Activated CD4-positive, alpha-beta memory T cell treated with anti-CD3 and anti-CD28 coated beads, Interleukin-2, amount 10 ng/mL, durations not matched to agents 7 days and 5 days (primary cell): ENCODE results near the gene TGIF2. TPM values are rescaled to one million over a fixed set of nuclear protein-coding genes. Genes with fewer than 3 reads are reported as not detected.
A peak's percentile ranks its signal among the peaks of the same experiment; 100 is the strongest.
"Not testable (repeated sequence)": the region's sequence is repeated elsewhere in the genome, so short reads cannot be mapped to it uniquely, and the experiment has no call there.

ENCODE experiments used
- CTCF ChIA-PET: fragments of 350-600 bp; sonication (Branson Sonifier 250); formaldehyde crosslinking; loops from one replicate; lab custom pipeline; 2021; ENCODE audit warnings: antibody characterized with exemption, inconsistent platforms; lab: Charles Lee
- POLR2A ChIA-PET: fragments of 350-600 bp; sonication (Branson Sonifier 250); formaldehyde crosslinking; loops from one replicate; lab custom pipeline; 2021; ENCODE audit warnings: antibody characterized with exemption; lab: Charles Lee
- DNase-seq: peaks from one replicate; pipeline ENCODE4 v3.0.0-alpha.2; 2020
- H3K27ac Mint-ChIP-seq: one replicate; pipeline ENCODE4 v1.8.0; 2021; ENCODE audit warnings: mild to moderate bottlenecking, mixed read lengths
- H3K27me3 Mint-ChIP-seq: one replicate; pipeline ENCODE4 v1.8.0; 2021; ENCODE audit warnings: mixed read lengths
- H3K36me3 Mint-ChIP-seq: one replicate; pipeline ENCODE4 v1.8.0; 2021; ENCODE audit warnings: low read depth, mixed read lengths
- H3K4me1 Mint-ChIP-seq: one replicate; pipeline ENCODE4 v1.8.0; 2021; ENCODE audit warnings: mixed read lengths
- H3K4me3 Mint-ChIP-seq: one replicate; pipeline ENCODE4 v1.8.0; 2021; ENCODE audit warnings: mild to moderate bottlenecking, mixed read lengths
- H3K9me3 Mint-ChIP-seq: one replicate; pipeline ENCODE4 v1.8.0; 2021; ENCODE audit warnings: mixed read lengths
- total RNA-seq, 2 experiments: library from RNA; stranded (reverse); gene quantifications; one replicate each; pipeline ENCODE4 v1.2.3, GENCODE V29; 2021

TGIF2 gene
- total RNA-seq, 2 experiments from 2014 or later, result 28.0 to 33.5 TPM

DNA sequence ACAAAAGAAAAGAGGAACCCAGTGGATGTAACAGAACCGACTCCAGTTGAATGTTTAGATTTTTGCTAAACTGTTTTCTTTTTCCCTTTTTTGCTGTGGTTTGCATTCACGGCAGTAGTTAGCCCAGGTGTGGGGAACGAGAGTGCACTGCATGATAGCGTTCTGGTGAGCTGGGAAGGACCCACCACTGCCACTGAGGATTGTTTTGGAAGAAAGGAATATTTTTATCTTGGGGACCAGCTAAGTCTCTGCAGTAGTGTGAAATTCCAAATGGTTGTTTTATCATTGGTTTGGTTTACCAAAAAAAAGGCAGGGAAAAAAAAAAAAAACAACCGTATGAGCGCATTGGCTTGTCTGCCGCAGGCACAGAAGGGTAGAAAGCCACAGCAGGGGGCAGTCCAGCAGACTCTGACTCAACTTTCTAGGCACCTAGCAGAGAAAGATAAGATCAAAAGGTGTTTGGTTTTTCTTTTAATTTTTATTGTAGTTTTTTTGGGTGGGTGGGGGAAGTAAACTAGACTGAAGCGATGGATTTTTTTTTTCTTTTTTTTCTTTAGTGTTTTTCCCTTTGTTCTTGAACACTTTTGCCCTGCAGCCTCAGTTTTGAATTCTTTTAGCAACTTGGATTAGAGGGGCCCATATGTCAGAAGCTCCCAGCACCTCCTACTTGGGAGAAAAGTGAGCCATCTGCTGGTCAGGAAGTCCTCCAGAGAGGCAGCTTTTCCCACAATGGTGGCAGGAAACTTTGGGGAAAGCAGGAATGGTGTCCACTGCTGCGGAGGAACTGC lies 18.7 kb downstream of the TGIF2 start:
- no peaks in the 10 kb centered on the region for H3K27me3 Mint-ChIP-seq
- peaks cover 61% of the 10 kb centered on the region for H3K4me1 Mint-ChIP-seq
- POLR2A ChIA-PET, result interaction anchor here (1.0 to 8.2 kb wide), 6 partner anchors 9 to 127 kb away, joined by 3 to 111 read pairs (median 25); partner anchors contain the start of genes RAB5IF, SLA2 and TGIF2
- DNase-seq, result peak; percentile 65
- H3K9me3 Mint-ChIP-seq, result no peaks in the 10 kb centered on the region
- peak overlapping the region; percentile 76 for H3K27ac Mint-ChIP-seq
- CTCF ChIA-PET, result interaction anchor here (0.7 to 5.7 kb wide), 8 partner anchors 13 to 54 kb away, joined by 3 to 58 read pairs (median 3); partner anchors contain the start of genes RAB5IF and SLA2
- H3K4me3 Mint-ChIP-seq, result no peak overlapping the region
- H3K36me3 Mint-ChIP-seq, result peaks cover 43% of the 10 kb centered on the region

GRCh38 chr20:36593347-36593929 lies 20.0 kb downstream of the TGIF2 start:
- ChIA-PET POLR2A (interaction anchor here (1.3 to 8.2 kb wide), 7 partner anchors 10 to 270 kb away, joined by 4 to 123 read pairs (median 46); partner anchors contain the start of genes RAB5IF, SLA2 and TGIF2), CTCF (interaction anchor here (1.2 to 4.3 kb wide), 5 partner anchors 8 to 215 kb away, joined by 3 to 75 read pairs (median 3); partner anchors contain the start of gene RAB5IF)
- no peak overlapping the region for H3K4me3 Mint-ChIP-seq
- no peak for DNase-seq
- H3K4me1 Mint-ChIP-seq, result peaks cover 55% of the 10 kb centered on the region
- H3K36me3 Mint-ChIP-seq, result peaks cover 39% of the 10 kb centered on the region
- H3K9me3 Mint-ChIP-seq, result no peaks in the 10 kb centered on the region
- peak overlapping the region; percentile 68 for H3K27ac Mint-ChIP-seq
- H3K27me3 Mint-ChIP-seq, result no peaks in the 10 kb centered on the region

- DNase-seq, result no peak
- peaks cover 32% of the 10 kb centered on the region for H3K4me1 Mint-ChIP-seq
- H3K4me3 Mint-ChIP-seq, result no peak overlapping the region
- peaks cover 4% of the 10 kb centered on the region for H3K36me3 Mint-ChIP-seq
- H3K27me3 Mint-ChIP-seq, result no peaks in the 10 kb centered on the region
- ChIA-PET CTCF (interaction anchor here (1.4 kb wide), 1 partner anchor 11 kb away, joined by 3 read pairs; no protein-coding TSS in a partner anchor), POLR2A (interaction anchor here (0.8 to 1.9 kb wide), 5 partner anchors 9 to 46 kb away, joined by 3 to 4 read pairs (median 3); partner anchors contain the start of gene SLA2)
- H3K9me3 Mint-ChIP-seq, result no peaks in the 10 kb centered on the region
- H3K27ac Mint-ChIP-seq, result no peak overlapping the region
These were observed 26.5 kb downstream of the TGIF2 start for GRCh38 chr20:36599912-36600345.

DNA sequence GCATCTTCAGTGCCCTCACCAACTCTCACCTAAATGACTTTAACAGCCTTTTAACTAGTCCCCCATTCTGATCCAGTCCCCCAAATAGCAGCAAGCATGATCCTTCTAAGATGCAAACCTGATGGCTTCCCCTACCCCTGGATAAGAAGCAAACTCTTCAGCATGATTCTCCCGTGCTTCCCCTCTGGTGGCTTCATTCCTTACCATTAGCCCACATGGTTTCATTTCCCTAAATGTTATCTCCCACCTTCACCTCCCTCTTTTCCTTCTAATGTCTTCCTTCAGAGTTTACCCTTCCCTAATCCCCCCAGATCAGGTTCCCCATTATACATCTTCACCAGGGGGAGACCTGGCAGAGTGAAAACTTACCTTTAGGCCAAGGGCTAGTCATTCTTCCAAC lies 28.1 kb downstream of the TGIF2 start:
- ChIA-PET CTCF (no interaction called here), POLR2A (interaction anchor here (1.5 kb wide), 1 partner anchor 27 kb away, joined by 7 read pairs; no protein-coding TSS in a partner anchor)
- Mint-ChIP-seq H3K4me3 (no peak overlapping the region), H3K4me1 (peaks cover 25% of the 10 kb centered on the region), H3K27me3 (no peaks in the 10 kb centered on the region), H3K27ac (no peak overlapping the region), H3K36me3 (peaks cover 10% of the 10 kb centered on the region), H3K9me3 (no peaks in the 10 kb centered on the region)
- DNase-seq, result no peak

DNA sequence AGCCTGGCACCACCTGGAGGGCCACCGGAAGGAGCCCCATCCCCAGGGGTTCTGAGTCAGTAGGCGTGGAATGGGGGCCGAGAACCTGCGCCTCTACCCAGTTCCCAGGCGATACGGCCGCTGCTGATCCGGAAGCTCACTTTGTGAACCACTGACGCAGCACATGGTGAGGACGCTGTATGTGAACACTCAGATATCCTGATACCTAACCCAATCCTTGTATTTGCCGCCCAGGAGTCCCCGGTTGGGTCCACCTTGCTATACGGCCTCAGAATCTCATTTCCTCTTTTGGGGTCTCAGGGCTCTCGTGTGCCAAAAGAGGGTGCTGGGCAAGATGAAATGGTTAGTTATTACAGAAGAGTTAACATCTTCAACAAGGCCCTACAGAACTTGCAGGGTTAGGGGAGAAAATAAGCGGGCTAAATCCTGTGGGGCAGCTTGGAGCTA lies 31.6 kb downstream of the TGIF2 start:
- peak overlapping the region; percentile 98 for H3K4me3 Mint-ChIP-seq

DNA sequence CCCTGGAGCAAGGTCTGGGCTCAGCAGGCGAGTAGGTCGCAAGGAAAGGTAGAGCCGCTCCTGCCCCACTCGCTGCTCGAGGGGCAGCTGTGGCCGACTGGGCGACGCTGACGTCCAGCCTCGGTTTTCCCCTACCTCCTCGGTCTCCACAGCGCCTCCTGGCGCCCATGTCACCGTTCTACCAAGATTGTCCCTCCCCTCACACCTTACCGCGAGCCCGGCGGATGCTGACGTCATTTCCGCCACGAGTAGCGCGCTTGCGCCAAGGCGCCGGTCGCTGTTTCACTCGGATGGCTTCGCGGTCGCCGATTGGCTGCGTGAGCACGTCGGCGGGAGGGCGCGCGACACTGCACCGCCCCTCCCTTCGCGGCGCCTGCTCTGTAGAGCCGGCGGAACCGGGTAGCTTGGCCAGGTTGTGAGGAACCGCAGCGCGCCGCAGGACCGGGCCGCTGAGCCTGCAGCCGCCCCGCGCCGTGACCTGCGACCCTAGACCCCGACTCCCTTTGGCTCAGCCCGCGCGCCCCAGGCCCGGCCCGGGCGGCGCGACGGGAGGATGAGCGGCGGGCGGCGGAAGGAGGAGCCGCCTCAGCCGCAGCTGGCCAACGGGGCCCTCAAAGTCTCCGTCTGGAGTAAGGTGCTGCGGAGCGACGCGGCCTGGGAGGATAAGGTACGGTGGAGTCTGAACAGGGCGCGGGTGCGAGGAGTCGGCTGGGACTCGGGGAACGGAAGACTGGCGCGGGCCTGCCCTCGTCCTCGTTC lies 32.2 kb downstream of the TGIF2 start, which contains the start of gene RAB5IF:
TSS of gene RAB5IF (plus strand) at position 381 of the 759 bp plus-strand sequence. CDS start at position 554, 173 bp downstream.
- Mint-ChIP-seq H3K36me3 (peaks cover 38% of the 10 kb centered on the region), H3K27ac (peak within 1 kb of the TSS; percentile 95), H3K9me3 (no peaks in the 10 kb centered on the region), H3K4me3 (peak within 1 kb of the TSS; percentile 98), H3K4me1 (peaks cover 35% of the 10 kb centered on the region), H3K27me3 (no peaks in the 10 kb centered on the region)
- peak; percentile 100 for DNase-seq
- POLR2A ChIA-PET, result interaction anchor here (0.8 to 5.2 kb wide), 43 partner anchors 9 to 863 kb away, joined by 3 to 123 read pairs (median 5); partner anchors contain the start of genes DSN1, RBM39, SCAND1 and SLA2
- CTCF ChIA-PET, result interaction anchor here (0.6 to 6.9 kb wide), 32 partner anchors 9 to 490 kb away, joined by 3 to 75 read pairs (median 4); partner anchors contain the start of genes DSN1, RBL1 and SLA2

More for the DNA sequence above, 31.6 kb downstream of the TGIF2 start:
- Mint-ChIP-seq H3K27me3 (no peaks in the 10 kb centered on the region), H3K9me3 (no peaks in the 10 kb centered on the region), H3K27ac (peak overlapping the region; percentile 95), H3K4me1 (peaks cover 38% of the 10 kb centered on the region), H3K36me3 (peaks cover 32% of the 10 kb centered on the region)
- ChIA-PET CTCF (interaction anchor here (0.7 to 6.9 kb wide), 19 partner anchors 10 to 149 kb away, joined by 3 to 75 read pairs (median 8); no protein-coding TSS in a partner anchor), POLR2A (interaction anchor here (0.8 to 5.2 kb wide), 28 partner anchors 9 to 863 kb away, joined by 3 to 123 read pairs (median 6); partner anchors contain the start of genes DSN1, RBM39, SLA2 and TGIF2)
- peak; percentile 71 for DNase-seq

DNA sequence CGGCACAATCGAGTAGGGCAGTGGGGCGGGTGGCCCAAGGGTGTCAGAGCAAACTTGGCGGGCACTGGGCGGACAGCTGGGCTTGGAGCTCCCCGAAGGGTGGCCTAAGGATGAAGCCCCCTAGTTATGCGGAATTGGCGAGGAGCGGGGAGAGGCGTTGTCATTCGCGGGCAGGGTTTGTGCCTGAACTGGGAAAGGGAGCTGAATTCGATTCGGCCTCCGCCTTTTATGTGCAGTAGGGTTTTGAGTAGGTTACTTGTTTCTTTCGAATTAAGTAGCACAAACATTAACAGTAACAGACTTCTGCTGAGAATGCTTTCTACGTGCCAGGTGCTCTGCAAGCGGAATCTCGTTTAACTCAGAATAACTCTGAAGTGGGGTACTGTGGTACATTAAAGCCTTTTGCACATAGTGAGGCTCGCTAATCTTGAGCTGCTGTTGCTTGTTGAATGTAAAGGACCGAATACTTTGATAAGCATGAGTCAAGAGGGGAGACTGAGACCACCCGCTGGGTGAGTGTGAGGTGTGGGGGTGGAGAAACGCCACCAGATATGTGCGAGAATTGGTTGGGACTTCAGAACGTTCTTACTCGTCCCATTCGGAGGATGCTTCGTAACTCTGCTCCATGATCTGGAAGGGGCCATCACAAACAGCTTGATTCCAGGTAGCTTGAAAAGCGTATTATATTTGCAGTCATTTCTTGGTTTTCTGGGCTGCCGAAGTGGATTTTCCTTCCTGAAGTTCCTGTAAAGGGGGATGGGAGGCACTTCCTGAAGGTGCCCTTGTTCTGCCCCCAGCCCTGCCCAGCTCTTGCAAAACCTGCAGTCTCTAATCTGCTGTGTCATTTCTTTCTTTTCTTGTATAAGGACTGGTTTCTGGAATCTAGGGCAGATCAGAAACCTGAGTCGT lies 33.0 kb downstream of the TGIF2 start:
- peaks cover 35% of the 10 kb centered on the region for H3K4me1 Mint-ChIP-seq
- peak overlapping the region; percentile 95 for H3K27ac Mint-ChIP-seq
- H3K9me3 Mint-ChIP-seq, result no peaks in the 10 kb centered on the region
- DNase-seq, result peak; percentile 25
- ChIA-PET CTCF (interaction anchor here (0.6 to 6.9 kb wide), 29 partner anchors 8 to 489 kb away, joined by 3 to 75 read pairs (median 5); partner anchors contain the start of genes DSN1, RBL1 and SLA2), POLR2A (interaction anchor here (0.8 to 5.2 kb wide), 43 partner anchors 8 to 864 kb away, joined by 3 to 123 read pairs (median 5); partner anchors contain the start of genes DSN1, RBM39, SCAND1 and SLA2)
- H3K4me3 Mint-ChIP-seq, result peak overlapping the region; percentile 98
- no peaks in the 10 kb centered on the region for H3K27me3 Mint-ChIP-seq
- H3K36me3 Mint-ChIP-seq, result peaks cover 42% of the 10 kb centered on the region

- peaks cover 54% of the 10 kb centered on the region for H3K36me3 Mint-ChIP-seq
- peak overlapping the region; percentile 98 for H3K4me3 Mint-ChIP-seq
- peaks cover 35% of the 10 kb centered on the region for H3K4me1 Mint-ChIP-seq
- ChIA-PET POLR2A (interaction anchor here (0.7 to 5.2 kb wide), 6 partner anchors 12 to 166 kb away, joined by 3 to 123 read pairs (median 38); partner anchors contain the start of genes SLA2 and TGIF2), CTCF (interaction anchor here (0.7 to 6.9 kb wide), 4 partner anchors 18 to 166 kb away, joined by 3 to 58 read pairs (median 7); partner anchors contain the start of gene DSN1)
- DNase-seq, result no peak
- H3K27me3 Mint-ChIP-seq, result no peaks in the 10 kb centered on the region
- peak overlapping the region; percentile 95 for H3K27ac Mint-ChIP-seq
- H3K9me3 Mint-ChIP-seq, result no peaks in the 10 kb centered on the region
These were observed 34.4 kb downstream of the TGIF2 start for GRCh38 chr20:36607586-36608387.

GRCh38 chr20:36608388-36608728 lies 35.0 kb downstream of the TGIF2 start:
- ChIA-PET POLR2A (interaction anchor here (0.7 to 5.2 kb wide), 5 partner anchors 9 to 166 kb away, joined by 3 to 123 read pairs (median 3); no protein-coding TSS in a partner anchor), CTCF (interaction anchor here (0.7 to 6.9 kb wide), 2 partner anchors 18 to 165 kb away, joined by 3 to 58 read pairs; partner anchors contain the start of gene DSN1)
- Mint-ChIP-seq H3K36me3 (peaks cover 59% of the 10 kb centered on the region), H3K4me1 (peaks cover 39% of the 10 kb centered on the region)
- not testable (repeated sequence) for H3K4me3 Mint-ChIP-seq, H3K9me3 Mint-ChIP-seq, H3K27me3 Mint-ChIP-seq, DNase-seq, H3K27ac Mint-ChIP-seq

DNA sequence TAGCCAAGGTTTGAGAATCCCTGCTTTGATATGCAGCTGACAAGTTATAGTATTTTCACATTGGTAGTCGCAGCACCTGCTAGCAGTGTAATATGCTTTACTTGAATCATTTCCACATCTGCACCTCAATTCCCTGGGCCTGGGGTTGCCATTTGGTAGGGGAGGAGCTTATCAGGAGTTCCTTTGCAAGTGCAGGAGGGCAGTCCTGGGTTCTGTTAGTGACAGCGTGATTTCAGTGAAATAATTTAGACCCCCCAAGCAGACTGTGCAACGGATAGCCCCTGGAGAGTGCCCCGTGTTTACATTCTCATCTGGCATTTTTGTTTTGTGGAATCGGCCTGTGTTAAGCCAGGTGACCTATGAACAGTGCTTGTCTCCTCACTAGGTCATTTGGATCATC lies 38.2 kb downstream of the TGIF2 start:
- no peak overlapping the region for H3K4me3 Mint-ChIP-seq
- no peaks in the 10 kb centered on the region for H3K9me3 Mint-ChIP-seq
- H3K27me3 Mint-ChIP-seq, result no peaks in the 10 kb centered on the region
- ChIA-PET CTCF (interaction anchor here (1.0 to 3.4 kb wide), 9 partner anchors 16 to 310 kb away, joined by 3 to 28 read pairs (median 4); no protein-coding TSS in a partner anchor), POLR2A (interaction anchor here (1.2 to 3.6 kb wide), 4 partner anchors 13 to 139 kb away, joined by 3 to 32 read pairs (median 5); partner anchors contain the start of gene SLA2)
- peak overlapping the region; percentile 35 for H3K27ac Mint-ChIP-seq
- H3K4me1 Mint-ChIP-seq, result peaks cover 27% of the 10 kb centered on the region
- no peak for DNase-seq
- H3K36me3 Mint-ChIP-seq, result peaks cover 78% of the 10 kb centered on the region
